ENCODE measurements around the gene STX10.
"Not testable (repeated sequence)": the region's sequence is repeated elsewhere in the genome, so short reads cannot be mapped to it uniquely, and the experiment has no call there.

STX10 gene

DNA sequence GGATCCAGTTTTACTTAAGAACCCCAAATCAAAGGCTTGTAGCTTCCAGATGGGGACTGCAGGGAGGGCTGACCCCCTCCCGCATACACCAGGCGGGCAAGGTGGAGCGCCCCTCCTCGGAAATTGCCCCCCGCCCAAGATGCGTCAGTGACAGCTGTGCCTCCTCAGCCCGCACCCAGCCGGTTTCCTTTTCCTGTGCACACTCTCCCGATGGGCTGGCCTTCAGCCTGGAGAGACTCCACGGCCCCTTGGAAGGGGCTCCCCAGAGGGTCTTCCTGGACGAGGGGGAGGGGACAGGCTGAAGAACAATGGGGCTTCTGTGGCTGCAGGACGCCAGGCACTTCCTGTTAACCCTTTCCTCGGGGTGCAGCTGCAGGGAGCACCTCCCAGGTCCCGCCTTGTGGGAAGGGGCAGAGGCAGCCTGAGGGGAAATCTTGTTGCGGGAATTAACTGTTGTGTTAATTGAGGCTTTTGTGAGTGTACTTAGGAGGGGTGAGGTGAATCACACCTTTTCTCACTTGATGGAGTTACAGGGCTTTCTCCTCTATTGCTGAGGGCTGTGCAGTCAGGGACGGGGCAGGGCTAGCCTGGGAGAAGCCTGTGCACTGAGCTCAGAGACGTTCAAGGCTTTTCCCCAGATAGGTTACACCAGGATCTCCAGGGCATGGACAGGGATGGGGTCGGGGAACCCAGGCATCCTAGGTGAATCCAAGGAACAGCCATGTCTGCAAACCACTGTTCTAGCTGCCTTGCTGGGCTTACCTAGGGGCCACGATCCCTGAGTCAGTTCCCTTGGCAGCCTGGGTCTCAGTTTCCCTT lies 14.4 kb upstream of the STX10 start:
- DNase-seq: peak; percentile 73

DNA sequence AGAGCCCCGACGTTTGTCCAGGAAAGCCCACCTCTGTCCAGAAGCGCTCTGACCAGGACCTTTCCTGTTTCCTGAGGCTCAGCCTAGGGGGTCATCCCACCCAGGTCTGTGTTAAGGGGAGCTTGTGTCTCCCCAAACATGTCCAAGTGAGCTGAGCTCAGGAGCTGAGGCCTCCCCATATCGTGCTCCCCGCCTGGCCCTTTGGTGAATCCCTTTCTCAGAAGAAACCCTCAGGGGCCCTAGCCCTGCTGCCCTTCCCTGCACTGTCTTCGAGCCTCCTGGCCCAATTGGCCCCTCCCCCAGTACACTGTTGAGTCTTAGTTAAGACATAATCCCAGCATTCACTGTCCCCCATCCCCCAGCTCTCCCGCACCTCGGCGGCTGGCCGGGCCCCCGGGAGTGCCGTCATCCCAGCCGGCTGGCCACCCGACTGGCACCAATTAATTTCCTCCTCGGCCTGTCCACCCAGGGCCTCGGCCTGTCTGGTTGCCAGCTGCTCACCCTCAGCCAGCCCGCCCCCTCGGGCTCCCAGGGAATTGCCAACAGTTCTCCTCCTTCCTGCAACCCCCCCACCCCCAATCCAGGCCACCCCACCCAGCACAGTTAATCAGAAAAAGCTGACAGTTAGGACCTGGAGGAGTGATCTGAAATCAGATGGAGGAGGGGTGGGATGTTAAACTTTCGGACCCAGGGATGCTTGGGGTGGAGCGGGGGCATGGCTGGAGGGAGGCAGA lies 13.6 kb upstream of the STX10 start:
- peak; percentile 90 for DNase-seq

DNA sequence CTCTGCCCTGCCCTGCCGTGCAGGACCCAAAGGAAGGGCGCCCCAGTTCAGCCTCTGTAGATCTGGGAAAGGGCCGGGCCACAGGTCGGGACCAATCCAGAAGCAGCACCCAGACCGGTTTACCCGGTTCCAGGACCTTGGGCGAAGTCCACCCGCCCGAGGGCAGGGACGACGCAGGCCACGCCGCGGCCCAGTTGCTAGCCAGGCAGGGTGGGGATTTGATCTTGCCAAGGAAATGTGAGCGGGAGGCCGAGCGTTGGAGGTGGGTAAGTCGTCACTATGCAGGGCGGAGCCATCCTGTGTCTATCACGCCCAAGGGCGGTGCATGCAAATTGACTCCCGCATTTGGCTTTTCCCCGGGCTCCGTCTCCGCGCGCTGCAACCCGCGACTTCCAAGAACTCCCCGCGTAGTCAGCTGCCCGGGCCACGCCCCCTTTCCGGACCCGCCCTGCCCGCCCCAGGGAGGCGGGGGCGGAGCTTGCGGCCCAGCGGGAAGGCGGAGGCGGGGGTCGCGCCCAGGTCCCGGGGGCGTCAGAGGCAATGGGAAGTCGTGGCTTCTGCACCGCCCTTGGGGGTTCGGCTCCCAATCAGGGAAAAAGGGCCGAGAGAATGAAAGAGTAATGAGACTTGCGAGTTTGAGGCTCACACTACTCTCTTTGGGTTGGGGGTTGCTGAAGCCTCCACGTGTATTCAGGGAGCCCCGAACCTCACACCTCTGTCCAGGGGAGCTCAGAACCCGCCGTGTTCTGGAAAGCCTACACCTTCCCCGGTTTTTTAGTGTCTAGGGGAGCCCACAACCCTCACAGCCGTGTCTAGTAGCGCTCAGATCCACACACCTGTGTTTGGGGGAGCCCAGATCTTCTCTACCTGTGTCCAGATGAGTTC lies 12.8 kb upstream of the STX10 start:
- DNase-seq: peak; percentile 97

DNA sequence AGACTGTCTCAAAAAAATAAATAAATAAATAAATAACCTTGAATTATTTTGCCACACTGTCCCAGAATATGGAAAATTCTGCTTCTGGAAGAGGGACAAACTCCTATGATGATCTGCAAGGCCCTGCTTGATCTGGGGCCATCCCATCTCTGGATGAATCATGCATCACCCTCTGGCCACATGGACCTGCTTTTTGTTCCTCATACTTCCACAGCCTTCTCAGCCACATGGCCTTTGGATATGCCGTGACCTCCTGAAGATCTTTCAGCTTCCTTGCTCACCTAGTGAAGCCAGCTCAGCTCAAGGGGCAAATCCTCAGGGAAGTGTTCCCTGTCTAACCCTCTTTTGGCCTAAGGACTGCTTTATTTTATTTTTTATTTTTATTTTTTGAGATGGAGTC lies 10.4 kb upstream of the STX10 start:
- no peak for DNase-seq

GRCh38 chr19:13159713-13160112 lies 9.5 kb upstream of the STX10 start:
- DNase-seq: no peak

GRCh38 chr19:13155472-13156359 lies 5.5 kb upstream of the STX10 start:
- DNase-seq: peak; percentile 65

GRCh38 chr19:13154911-13155471 lies 4.8 kb upstream of the STX10 start:
- DNase-seq: peak; percentile 69

- peak; percentile 95 for DNase-seq
Measured at GRCh38 chr19:13154241-13154778, 4.1 kb upstream of the STX10 start.

- peak; percentile 39 for DNase-seq
Measured at GRCh38 chr19:13153569-13154240, 3.5 kb upstream of the STX10 start.

DNA sequence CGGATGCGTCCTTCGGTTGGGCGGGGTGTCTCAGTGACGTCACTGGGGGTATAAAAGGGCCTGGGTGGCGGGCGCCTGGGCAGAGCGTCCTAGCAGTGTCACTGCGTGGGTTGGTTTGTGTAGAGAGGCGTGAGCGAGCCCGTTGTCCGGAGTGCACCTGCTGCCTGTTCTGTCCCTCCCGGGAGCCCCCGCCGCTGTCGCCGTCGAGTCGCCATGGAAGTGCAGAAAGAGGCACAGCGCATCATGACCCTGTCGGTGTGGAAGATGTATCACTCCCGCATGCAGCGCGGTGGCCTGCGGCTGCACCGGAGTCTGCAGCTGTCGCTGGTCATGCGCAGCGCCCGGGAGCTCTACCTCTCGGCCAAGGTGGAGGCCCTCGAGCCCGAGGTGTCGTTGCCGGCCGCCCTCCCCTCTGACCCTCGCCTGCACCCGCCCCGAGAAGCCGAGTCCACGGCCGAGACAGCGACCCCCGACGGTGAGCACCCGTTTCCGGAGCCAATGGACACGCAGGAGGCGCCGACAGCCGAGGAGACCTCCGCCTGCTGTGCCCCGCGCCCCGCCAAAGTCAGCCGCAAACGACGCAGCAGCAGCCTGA lies 2.9 kb upstream of the STX10 start:
- peak; percentile 95 for DNase-seq

DNA sequence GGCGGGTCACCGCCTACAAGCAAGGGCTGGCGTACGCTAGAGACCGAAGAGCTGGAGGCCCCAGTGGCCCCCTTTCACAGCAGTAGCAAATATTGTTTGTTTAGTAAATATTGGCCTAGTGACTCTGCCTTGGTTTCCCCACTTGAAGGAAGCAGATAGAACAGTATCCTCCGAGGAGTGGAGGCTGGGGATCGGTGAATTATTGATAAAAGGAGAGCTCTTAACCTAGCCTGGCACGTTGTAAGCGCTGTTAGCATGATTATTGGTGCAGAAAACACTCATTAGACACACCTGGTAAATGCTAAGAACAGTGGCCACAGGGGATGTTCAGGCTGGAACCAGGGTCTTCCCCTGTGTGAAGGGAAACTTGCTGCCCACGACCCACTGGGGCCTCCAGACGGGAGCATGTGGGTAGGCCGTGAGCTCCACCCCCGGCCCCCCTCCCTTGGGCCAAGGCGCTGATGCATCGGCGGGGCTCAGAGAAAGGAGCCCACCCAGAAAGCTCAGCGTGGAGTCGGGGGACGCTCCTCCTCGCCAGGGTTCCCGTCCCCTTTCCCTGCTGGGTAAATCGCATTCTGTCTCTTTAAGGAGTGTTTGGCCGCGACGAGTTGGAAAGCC lies 2.3 kb upstream of the STX10 start:
- no peak for DNase-seq

DNA sequence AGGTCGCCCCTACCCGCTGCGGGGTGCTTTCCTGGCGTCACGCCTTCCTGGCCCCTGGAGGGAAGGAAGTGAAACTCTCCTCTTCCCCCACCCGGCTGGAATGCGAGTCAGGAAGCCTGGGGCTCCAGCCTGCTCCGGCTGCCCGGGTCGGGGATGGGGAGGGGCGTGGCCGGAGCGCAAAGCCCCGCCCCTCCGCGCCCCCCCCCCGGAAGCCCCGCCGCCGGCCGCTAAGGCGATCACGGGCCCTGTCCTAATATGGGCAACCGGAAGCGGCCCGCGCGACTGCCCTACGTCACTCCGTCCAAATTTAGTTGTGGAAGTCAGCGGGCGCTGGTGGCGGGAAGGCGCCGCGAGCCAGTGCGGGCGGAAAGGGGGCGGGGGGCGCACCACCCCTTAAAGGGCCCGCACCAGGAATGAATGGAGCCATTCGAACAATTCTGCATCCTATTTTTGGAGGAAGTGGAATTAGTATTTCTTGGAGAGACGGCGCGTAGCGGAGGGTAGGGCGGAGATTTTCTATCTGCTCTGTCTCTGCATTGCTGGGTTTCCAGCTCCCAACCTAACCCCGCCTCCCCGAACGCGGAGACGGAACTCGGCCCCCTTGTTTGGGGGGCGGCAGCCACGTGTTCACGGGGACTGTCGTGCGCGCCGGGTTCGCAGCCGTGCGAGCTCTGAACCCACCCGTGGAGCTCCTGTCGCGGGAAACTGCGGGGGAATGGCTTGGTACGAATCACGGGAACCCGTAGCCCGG lies 1.6 kb upstream of the STX10 start:
- peak; percentile 98 for DNase-seq

- no peak for DNase-seq
Measured at GRCh38 chr19:13150931-13151604, 893 bp upstream of the STX10 start.

GRCh38 chr19:13149628-13150186 lies 468 bp downstream of the STX10 start:
- peak; percentile 25 for DNase-seq

DNA sequence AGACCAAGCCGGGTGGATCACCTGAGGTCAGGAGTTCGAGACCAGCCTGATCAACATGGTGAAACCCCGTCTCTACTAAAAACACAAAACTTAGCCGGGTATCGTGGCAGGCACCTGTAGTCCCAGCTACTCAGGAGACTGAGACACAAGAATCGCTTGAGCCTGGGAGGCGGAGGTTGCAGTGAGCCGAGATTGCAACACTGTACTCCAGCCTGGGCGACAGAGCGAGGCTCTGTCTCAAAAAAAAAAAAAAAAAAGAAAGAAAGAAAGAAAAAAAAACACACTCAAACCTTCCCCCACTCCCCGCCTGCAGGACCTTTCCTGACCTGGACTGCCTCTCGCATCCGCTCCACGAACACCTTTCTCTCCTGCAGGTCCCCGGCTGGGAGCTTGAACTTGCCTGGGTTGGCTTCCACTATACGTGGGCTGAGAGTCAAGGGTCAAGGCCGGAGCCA lies 975 bp downstream of the STX10 start:
- DNase-seq: not testable (repeated sequence)

GRCh38 chr19:13146763-13147563 lies 3.2 kb downstream of the STX10 start:
- peak; percentile 63 for DNase-seq
